PC-9 (cell line): ENCODE results near the gene CAMTA1. TPM values are rescaled to one million over a fixed set of nuclear protein-coding genes. Genes with fewer than 3 reads are reported as not detected.

Source experiments
- BruUV-seq: library from RNA; stranded (reverse); fragments of 400-500 nt; replicated peaks from 2 replicates; lab custom pipeline; 2021; lab: Mats Ljungman, UMichigan
- CTCF ChIA-PET: fragments of 300-600 bp; sonication (Branson Sonifier 250); formaldehyde crosslinking; loops from one replicate; lab custom pipeline; 2022; ENCODE audit warnings: antibody characterized with exemption; lab: Charles Lee
- POLR2A ChIA-PET: fragments of 300-600 bp; sonication (Branson Sonifier 250); formaldehyde crosslinking; loops from one replicate; lab custom pipeline; 2022; ENCODE audit warnings: antibody characterized with exemption; ENCODE audit not compliant: unreplicated experiment; lab: Charles Lee
- DNase-seq, 2 experiments: peaks; one replicate each; pipeline versions ENCODE4 v3.0.0 to v3.0.0-alpha.2; 2015 to 2022; ENCODE audit warnings: mixed read lengths in 1 of 2
- H2AFZ ChIP-seq: fragments of 200-600 bp; sonication (generic); 2 replicates; pipeline ENCODE4 v1.8.1; 2017; ENCODE audit warnings: antibody characterized with exemption
- H3F3A ChIP-seq: fragments of 200-600 bp; sonication (generic); 2 replicates; pipeline ENCODE4 v1.8.1; 2017; ENCODE audit warnings: antibody characterized with exemption, mild to moderate bottlenecking, low read depth; ENCODE audit not compliant: insufficient read depth
- H3K27ac ChIP-seq: fragments of 200-600 bp; sonication (generic); 2 replicates; pipeline ENCODE4 v1.6.1; 2016; ENCODE audit warnings: mixed run types
- H3K27me3 ChIP-seq: fragments of 200-600 bp; sonication (generic); 2 replicates; pipeline ENCODE4 v1.6.1; 2016; ENCODE audit warnings: low read depth, mixed run types; ENCODE audit not compliant: insufficient read depth
- H3K36me3 ChIP-seq: fragments of 200-600 bp; sonication (generic); 2 replicates; pipeline ENCODE4 v1.6.1; 2016; ENCODE audit warnings: low read depth, mixed run types
- H3K4me1 ChIP-seq: fragments of 200-600 bp; sonication (generic); replicated peaks from 2 replicates; pipeline ENCODE4 v1.6.1; 2016; ENCODE audit warnings: mixed run types; ENCODE audit not compliant: insufficient read depth
- H3K4me2 ChIP-seq: fragments of 200-600 bp; sonication (generic); 2 replicates; pipeline ENCODE4 v1.6.1; 2017; ENCODE audit warnings: mixed run types
- H3K4me3 ChIP-seq: fragments of 200-600 bp; sonication (generic); 2 replicates; pipeline ENCODE4 v1.6.1; 2016; ENCODE audit warnings: mixed run types
- H3K79me2 ChIP-seq: fragments of 200-600 bp; sonication (generic); 2 replicates; pipeline ENCODE4 v1.6.1; 2017; ENCODE audit warnings: low read depth, mixed run types
- H3K9me2 ChIP-seq: fragments of 200-600 bp; sonication (generic); 2 replicates; pipeline ENCODE4 v1.8.1; 2017; ENCODE audit warnings: mild to moderate bottlenecking; ENCODE audit not compliant: insufficient read depth
- H3K9me3 ChIP-seq: fragments of 200-600 bp; sonication (generic); 2 replicates; pipeline ENCODE4 v1.8.1; 2016; ENCODE audit warnings: low read depth; ENCODE audit not compliant: insufficient read depth
- H4K20me1 ChIP-seq: fragments of 200-600 bp; sonication (generic); 2 replicates; pipeline ENCODE4 v1.8.1; 2017; ENCODE audit not compliant: insufficient read depth
- CTCF ChIP-seq: fragments of 200-600 bp; sonication (generic); conservative IDR thresholded peaks from 2 replicates; pipeline ENCODE4 v1.6.1; 2017; ENCODE audit warnings: mixed run types, antibody characterized with exemption, mild to moderate bottlenecking, moderate library complexity
- EZH2 ChIP-seq: fragments of 200-600 bp; sonication (generic); IDR thresholded peaks from 2 replicates; pipeline ENCODE4 v1.8.0; 2017; ENCODE audit warnings: antibody characterized with exemption, low read depth
- intact Hi-C: fragments of 100-400 bp; cut with micrococcal nuclease; formaldehyde crosslinking; loops from one replicate; pipeline ENCODE4 v1.10.0; 2022; ENCODE audit not compliant: unreplicated experiment
- total RNA-seq: library from RNA; stranded (reverse); gene quantifications from 2 replicates; pipeline ENCODE4 v1.2.3, GENCODE V29; 2021

The CAMTA1 gene
- total RNA-seq, 1 experiment from 2014 or later = 72.3 TPM

- no peak overlapping the region for H3K4me2 ChIP-seq
- no peaks in the 10 kb centered on the region for H3K36me3 ChIP-seq
- no peak overlapping the region for H3K27ac ChIP-seq
- intact Hi-C loops = no loop called here
- no peak overlapping the region for H3K4me3 ChIP-seq
- H4K20me1 ChIP-seq = no peaks in the 10 kb centered on the region
- TF ChIP-seq EZH2 (no peak), CTCF (no peak)
- H3K9me3 ChIP-seq = no peaks in the 10 kb centered on the region
- no TSS peak for BruUV-seq
- H3K27me3 ChIP-seq = peaks cover 21% of the 10 kb centered on the region
- DNase-seq = no peak
- no peaks in the 10 kb centered on the region for H3K79me2 ChIP-seq
- H3F3A ChIP-seq = no peaks in the 10 kb centered on the region
- no peak overlapping the region for H2AFZ ChIP-seq
- POLR2A ChIA-PET = no interaction called here
- no peaks in the 10 kb centered on the region for H3K4me1 ChIP-seq
- no peaks in the 10 kb centered on the region for H3K9me2 ChIP-seq
- CTCF ChIA-PET = no interaction called here
Measured at GRCh38 chr1:7289694-7290093, 504.4 kb downstream of the CAMTA1 start.

GRCh38 chr1:7290971-7291970, 506.0 kb downstream of the CAMTA1 start:
- Histone ChIP-seq H3K4me3 (no peak overlapping the region), H3K36me3 (no peaks in the 10 kb centered on the region), H3K27me3 (peaks cover 22% of the 10 kb centered on the region), H3K79me2 (no peaks in the 10 kb centered on the region), H3K9me3 (no peaks in the 10 kb centered on the region), H2AFZ (no peak overlapping the region), H3K4me1 (no peaks in the 10 kb centered on the region), H3F3A (no peaks in the 10 kb centered on the region), H4K20me1 (no peaks in the 10 kb centered on the region), H3K27ac (no peak overlapping the region), H3K9me2 (no peaks in the 10 kb centered on the region), H3K4me2 (no peak overlapping the region)
- ChIA-PET POLR2A (no interaction called here), CTCF (no interaction called here)
- DNase-seq = no peak
- intact Hi-C loops = no loop called here
- no TSS peak for BruUV-seq
- no peak for TF ChIP-seq EZH2
- TF ChIP-seq CTCF = no peak

- ChIA-PET POLR2A (no interaction called here), CTCF (no interaction called here)
- TF ChIP-seq CTCF (no peak), EZH2 (no peak)
- Histone ChIP-seq H4K20me1 (no peaks in the 10 kb centered on the region), H3K4me2 (no peak overlapping the region), H3K4me3 (no peak overlapping the region), H3K27me3 (peaks cover 21% of the 10 kb centered on the region), H3K79me2 (no peaks in the 10 kb centered on the region), H3K4me1 (no peaks in the 10 kb centered on the region), H3K36me3 (no peaks in the 10 kb centered on the region), H3K9me2 (no peaks in the 10 kb centered on the region), H3K9me3 (no peaks in the 10 kb centered on the region), H2AFZ (no peak overlapping the region), H3F3A (no peaks in the 10 kb centered on the region), H3K27ac (no peak overlapping the region)
- intact Hi-C loops = no loop called here
- DNase-seq = no peak
- BruUV-seq = no TSS peak
Measured at GRCh38 chr1:7292036-7292681, 506.9 kb downstream of the CAMTA1 start.
